ENCODE results near the gene SNX10. TPM values are rescaled to one million over a fixed set of nuclear protein-coding genes. Genes with fewer than 3 reads are reported as not detected.

Gene SNX10
- total and polyA plus RNA-seq, 2 of the 8 experiments (the other 6 are each of a cell fraction or from before 2014, with no cell fraction given), result 4.4 to 9.6 TPM

- ChIA-PET CTCF (ENCODE audit: partially characterized antibody) (no interaction called here), POLR2A (ENCODE audit: partially characterized antibody) (no interaction called here)
- Histone ChIP-seq H2BK12ac (ENCODE audit: low read depth, low read length) (no peak overlapping the region), H3K79me1 (ENCODE audit: low read depth, low read length) (no peaks in the 10 kb centered on the region; the same call in 1 of the 2 replicates), H3K4me2 (ENCODE audit: insufficient read depth in 1 of 2, low read depth in 2 of 2, low read length in 2 of 2) (no peak overlapping the region), H2BK20ac (ENCODE audit: low read length) (no peak overlapping the region), H4K5ac (ENCODE audit: insufficient read length, low read depth, low read length) (no peak overlapping the region), H3K23me2 (ENCODE audit: low read depth, low read length) (no peaks in the 10 kb centered on the region), H3K56ac (replicated peaks; ENCODE audit: insufficient read length, low read depth, low read length) (no peak overlapping the region), H3K4me1 (replicated peaks in 1 of 4; ENCODE audit: control insufficient read depth in 3 of 4, insufficient read depth in 4 of 4, low read length in 3 of 4) (no peaks in the 10 kb centered on the region; a peak in 2 of 7 replicates), H2BK120ac (replicated peaks; ENCODE audit: low read depth, low read length) (no peak overlapping the region), H3K14ac (ENCODE audit: insufficient read length) (no peak overlapping the region), H2AFZ (ENCODE audit: low read length) (no peak overlapping the region), H3K27me3 (replicated peaks in 1 of 4; ENCODE audit: control insufficient read depth in 3 of 4, extremely low read depth in 1 of 4, insufficient read depth in 3 of 4, low read length in 3 of 4) (no peaks in the 10 kb centered on the region), H3K79me2 (ENCODE audit: control insufficient read depth in 1 of 2, insufficient read depth in 2 of 2, low read length in 2 of 2) (no peaks in the 10 kb centered on the region), H3K36me3 (ENCODE audit: control insufficient read depth in 2 of 4, insufficient read depth in 4 of 4, low read length in 3 of 4) (no peaks in the 10 kb centered on the region), H3K18ac (ENCODE audit: extremely low read depth, low read length) (no peak overlapping the region), H2BK15ac (ENCODE audit: low read length) (no peak overlapping the region), H4K8ac (ENCODE audit: extremely low read depth, insufficient read depth, low read length) (no peak overlapping the region), H3K4me3 (ENCODE audit: extremely low read depth in 1 of 4, insufficient read depth in 2 of 4, low read depth in 3 of 4, low read length in 4 of 4) (no peak overlapping the region), H2BK5ac (ENCODE audit: low read depth, low read length) (no peak overlapping the region), H3K23ac (ENCODE audit: insufficient read length) (no peak overlapping the region), H3K9me3 (ENCODE audit: insufficient read depth in 2 of 2, low read depth in 1 of 2, low read length in 1 of 2) (no peaks in the 10 kb centered on the region), H3K27ac (ENCODE audit: low read depth, low read length) (no peak overlapping the region), H4K20me1 (replicated peaks in 1 of 2; ENCODE audit: control insufficient read depth in 1 of 2, insufficient read depth in 2 of 2, low read length in 2 of 2) (no peaks in the 10 kb centered on the region), H3K9ac (replicated peaks in 1 of 4; ENCODE audit: extremely low read depth in 1 of 4, low read depth in 3 of 4, low read length in 3 of 4) (no peak overlapping the region), H3K4ac (replicated peaks; ENCODE audit: insufficient read length, low read depth, low read length) (no peak overlapping the region), H4K91ac (replicated peaks; ENCODE audit: insufficient read length, low read length) (no peak overlapping the region), H2AK5ac (ENCODE audit: low read depth, low read length) (no peak overlapping the region)
- FAIRE-seq (no peak), DNase-seq (ENCODE audit: low read depth in 1 of 2, low spot score in 2 of 2) (no peak)
- TF ChIP-seq HDAC6 (IDR thresholded peaks at IDR 0.05; ENCODE audit: low read depth, low read length), result no peak
- TF ChIP-seq YY1 (IDR thresholded peaks at IDR 0.05; ENCODE audit: low read depth, low read length), result no peak
- TF ChIP-seq SIN3A (conservative IDR thresholded peaks at IDR 0.05 in 1 of 2, IDR thresholded peaks at IDR 0.05 in 1 of 2; ENCODE audit: low read depth in 1 of 2, low read length in 2 of 2), result no peak
- 95% methylated on average over 2 of the region's 2 CpGs; no CpG with 5 or more reads in 1 of the 2 experiments for WGBS, 2 experiments (ENCODE audit: extremely low coverage in 1 of 2, insufficient coverage in 1 of 2, insufficient read length in 1 of 2, insufficient replicate concordance in 2 of 2, low coverage in 1 of 2, low lambda C conversion rate in 2 of 2, missing lambda C conversion rate in 1 of 2)
Observed at GRCh38 chr7:26332698-26333097, 41.0 kb downstream of the SNX10 start.

Measured in H1 (cell line).